ENCODE measurements around the gene DNAJC16.
"Not testable (repeated sequence)": the region's sequence is repeated elsewhere in the genome, so short reads cannot be mapped to it uniquely, and the experiment has no call there.

The DNAJC16 gene

GRCh38 chr1:15595809-15596617 lies 69.4 kb downstream of the DNAJC16 start:
- no peak overlapping the region for H3K4me3 ChIP-seq (ENCODE audit: low read depth, low read length)
- TF ChIP-seq POLR2A (IDR thresholded peaks at IDR 0.05; ENCODE audit: extremely low read depth, insufficient read length) (no peak), MAX (IDR thresholded peaks at IDR 0.05; ENCODE audit: low read depth, low read length) (no peak), MYC (IDR thresholded peaks at IDR 0.05; ENCODE audit: low read depth, low read length) (no peak), CTCF (IDR thresholded peaks at IDR 0.05; ENCODE audit: low read depth, low read length) (no peak)
- DNase-seq (ENCODE audit: low read depth) = no peak

GRCh38 chr1:15598436-15598835 lies 71.8 kb downstream of the DNAJC16 start:
- TF ChIP-seq CTCF (IDR thresholded peaks at IDR 0.05; ENCODE audit: low read depth, low read length) = no peak
- TF ChIP-seq MAX (IDR thresholded peaks at IDR 0.05; ENCODE audit: low read depth, low read length) = no peak
- no peak for TF ChIP-seq MYC (IDR thresholded peaks at IDR 0.05; ENCODE audit: low read depth, low read length)
- TF ChIP-seq POLR2A (IDR thresholded peaks at IDR 0.05; ENCODE audit: extremely low read depth, insufficient read length) = no peak
- no peak for DNase-seq (ENCODE audit: low read depth)
- no peak overlapping the region for H3K4me3 ChIP-seq (ENCODE audit: low read depth, low read length)

- H3K4me3 ChIP-seq (ENCODE audit: low read depth, low read length) = peak overlapping the region; percentile 74
- peak; percentile 96 for DNase-seq (ENCODE audit: low read depth)
- TF ChIP-seq CTCF (IDR thresholded peaks at IDR 0.05; ENCODE audit: low read depth, low read length) (no peak), MAX (IDR thresholded peaks at IDR 0.05; ENCODE audit: low read depth, low read length) (peak; percentile 96), POLR2A (IDR thresholded peaks at IDR 0.05; ENCODE audit: extremely low read depth, insufficient read length) (peak; percentile 21), MYC (IDR thresholded peaks at IDR 0.05; ENCODE audit: low read depth, low read length) (no peak)
Measured at GRCh38 chr1:15603050-15603965, 76.7 kb downstream of the DNAJC16 start.

- peak; percentile 30; the same call in 1 of the 2 replicates for TF ChIP-seq MYC (IDR thresholded peaks at IDR 0.05; ENCODE audit: low read depth, low read length)
- peak overlapping the region; percentile 74 for H3K4me3 ChIP-seq (ENCODE audit: low read depth, low read length)
- DNase-seq (ENCODE audit: low read depth) = not testable (repeated sequence)
Measured at GRCh38 chr1:15603966-15604282, 77.3 kb downstream of the DNAJC16 start.

GRCh38 chr1:15604400-15604799 lies 77.8 kb downstream of the DNAJC16 start:
- peak; percentile 39 for DNase-seq (ENCODE audit: low read depth)
- H3K4me3 ChIP-seq (ENCODE audit: low read depth, low read length) = not testable (repeated sequence)

GRCh38 chr1:15605398-15606383 lies 79.0 kb downstream of the DNAJC16 start:
- TF ChIP-seq POLR2A (IDR thresholded peaks at IDR 0.05; ENCODE audit: extremely low read depth, insufficient read length) (no peak), CTCF (IDR thresholded peaks at IDR 0.05; ENCODE audit: low read depth, low read length) (no peak), MYC (IDR thresholded peaks at IDR 0.05; ENCODE audit: low read depth, low read length) (no peak), MAX (IDR thresholded peaks at IDR 0.05; ENCODE audit: low read depth, low read length) (no peak)
- DNase-seq (ENCODE audit: low read depth) = no peak
- no peak overlapping the region for H3K4me3 ChIP-seq (ENCODE audit: low read depth, low read length)

All from NB4 (cell line).